CD4-positive, alpha-beta memory T cell (primary cell): ENCODE data around the gene PLIN4. TPM values are rescaled to one million over a fixed set of nuclear protein-coding genes. Genes with fewer than 3 reads are reported as not detected.
A peak's percentile ranks its signal among the peaks of the same experiment; 100 is the strongest.
"Not testable (repeated sequence)": the region's sequence is repeated elsewhere in the genome, so short reads cannot be mapped to it uniquely, and the experiment has no call there.

ENCODE experiments used
- CTCF ChIA-PET: fragments of 350-600 bp; sonication (Branson Sonifier 250); formaldehyde crosslinking; loops from one replicate; lab custom pipeline; 2021; ENCODE audit warnings: inconsistent platforms; ENCODE audit not compliant: partially characterized antibody; lab: Charles Lee
- POLR2A ChIA-PET: fragments of 350-600 bp; sonication (Branson Sonifier 250); formaldehyde crosslinking; loops from one replicate; lab custom pipeline; 2021; ENCODE audit not compliant: partially characterized antibody; lab: Charles Lee
- DNase-seq, 5 donors: peaks; one replicate each; pipeline versions ENCODE4 v3.0.0 to v3.0.0-alpha.2; 2020 to 2022; ENCODE audit warnings: mixed read lengths in 1 of 5
- H3K27ac ChIP-seq: one replicate; pipeline ENCODE4 v1.7.0; 2013; ENCODE audit warnings: low read depth, low read length
- H3K27me3 ChIP-seq: 2 replicates; pipeline ENCODE4 v1.7.0; 2013; ENCODE audit warnings: mild to moderate bottlenecking, low read length, moderate library complexity; ENCODE audit not compliant: insufficient read depth
- H3K36me3 ChIP-seq: 2 replicates; pipeline ENCODE4 v1.7.0; 2013; ENCODE audit warnings: mild to moderate bottlenecking, low read length, moderate library complexity; ENCODE audit not compliant: insufficient read depth
- H3K4me1 ChIP-seq: 2 replicates; pipeline ENCODE4 v1.7.0; 2013; ENCODE audit warnings: mild to moderate bottlenecking, low read length, moderate library complexity; ENCODE audit not compliant: insufficient read depth
- H3K4me3 ChIP-seq, 2 donors: one replicate each; pipeline ENCODE4 v1.7.0; 2013; ENCODE audit warnings: low read length in 2 of 2, mild to moderate bottlenecking in 1 of 2
- H3K9me3 ChIP-seq, 2 donors: one replicate each; pipeline ENCODE4 v1.7.0; 2013; ENCODE audit warnings: low read length in 2 of 2, control low read depth in 1 of 2; ENCODE audit not compliant: control insufficient read depth in 1 of 2
- H3K27ac Mint-ChIP-seq, 7 donors: one replicate each; pipeline ENCODE4 v1.8.0; 2020 to 2021; ENCODE audit warnings: mixed read lengths in 7 of 7, mild to moderate bottlenecking in 6 of 7, inconsistent platforms in 3 of 7, moderate library complexity in 3 of 7
- H3K27me3 Mint-ChIP-seq, 2 donors: one replicate each; pipeline ENCODE4 v1.8.0; 2020 to 2021; ENCODE audit warnings: mixed read lengths in 2 of 2
- H3K36me3 Mint-ChIP-seq, 2 donors: one replicate each; pipeline ENCODE4 v1.8.0; 2020 to 2021; ENCODE audit warnings: mixed read lengths in 2 of 2, inconsistent platforms in 1 of 2, mild to moderate bottlenecking in 1 of 2
- H3K4me1 Mint-ChIP-seq, 4 donors: one replicate each; pipeline ENCODE4 v1.8.0; 2020 to 2021; ENCODE audit warnings: mixed read lengths in 4 of 4, mild to moderate bottlenecking in 1 of 4
- H3K4me3 Mint-ChIP-seq, 8 donors: one replicate each; pipeline ENCODE4 v1.8.0; 2020 to 2021; ENCODE audit warnings: mixed read lengths in 8 of 8, mild to moderate bottlenecking in 7 of 8, moderate library complexity in 6 of 8, inconsistent platforms in 3 of 8
- H3K9me3 Mint-ChIP-seq, 8 donors: one replicate each; pipeline ENCODE4 v1.8.0; 2020 to 2021; ENCODE audit warnings: mixed read lengths in 8 of 8, mild to moderate bottlenecking in 5 of 8, inconsistent platforms in 3 of 8, moderate library complexity in 1 of 8
- intact Hi-C: fragments of 100-400 bp; cut with micrococcal nuclease; formaldehyde crosslinking; loops from one replicate; pipeline ENCODE4 v1.15.1; 2023
- polyA plus RNA-seq, 2 donors: library from polyadenylated mRNA; unstranded; fragments of 300-500 nt; fragmentation: Illumina TruSeq; gene quantifications; one replicate each; pipeline ENCODE4 v1.2.3, GENCODE V29; 2021
- total RNA-seq, 2 experiments: library from RNA; stranded (reverse); gene quantifications; one replicate each; pipeline ENCODE4 v1.2.3, GENCODE V29; 2021

The PLIN4 gene
- total and polyA plus RNA-seq, 4 experiments from 2014 or later: 0.14 to 0.22 (median 0.17) TPM; not detected in 1

DNA sequence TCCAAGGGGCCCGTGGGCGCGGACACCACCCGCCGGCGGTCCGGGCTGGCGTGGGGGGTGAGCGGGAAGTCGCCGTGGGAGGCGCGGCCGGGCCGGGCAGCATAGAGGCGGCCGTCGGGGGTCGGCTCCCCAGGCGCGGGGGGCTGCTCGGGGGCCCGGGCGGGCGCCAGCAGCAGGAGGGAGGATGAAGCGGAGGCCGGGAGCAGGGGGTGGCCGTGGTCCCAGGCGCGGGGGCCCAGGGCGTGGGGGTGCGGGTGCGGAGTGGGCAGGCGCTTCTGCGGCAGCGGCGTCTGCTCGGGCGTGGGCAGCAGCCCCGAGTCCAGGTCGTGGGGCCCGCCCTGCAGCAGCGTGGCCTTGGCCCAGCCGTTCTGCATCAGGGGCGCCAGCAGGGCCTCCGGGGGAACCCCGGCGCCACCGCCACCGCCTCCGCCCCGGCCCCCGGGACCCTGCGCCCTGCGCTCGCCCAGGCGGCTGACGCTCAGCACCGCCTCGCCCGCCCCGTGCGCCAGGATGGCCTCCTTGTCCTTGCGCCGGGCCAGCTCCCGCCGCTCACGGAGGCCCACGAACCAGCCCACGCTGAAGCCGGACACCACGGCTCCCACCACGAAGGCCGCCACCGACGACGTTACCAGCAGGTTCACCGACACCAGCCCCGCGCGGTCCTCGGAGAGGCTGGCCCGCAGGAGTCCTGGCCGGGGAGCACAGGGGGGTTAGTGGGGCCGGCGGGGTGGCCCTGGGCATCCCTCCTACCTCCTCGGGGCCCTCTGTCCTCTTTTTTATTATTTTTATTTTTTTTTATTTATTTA lies 25.8 kb upstream of the PLIN4 start:
- Histone ChIP-seq H3K27me3 (no peaks in the 10 kb centered on the region), H3K4me3 (no peak overlapping the region), H3K4me1 (no peaks in the 10 kb centered on the region), H3K27ac (no peak overlapping the region), H3K9me3 (no peaks in the 10 kb centered on the region), H3K36me3 (no peaks in the 10 kb centered on the region)
- intact Hi-C loops: no loop called here
- DNase-seq: no peak
- Mint-ChIP-seq H3K4me1 (peaks cover 2 to 8% (median 4%) of the 10 kb centered on the region in 4 donors), H3K27ac (no peak overlapping the region), H3K36me3 (no peaks in the 10 kb centered on the region), H3K4me3 (no peak overlapping the region), H3K9me3 (peaks cover 0 to 13% (median 4%) of the 10 kb centered on the region in 8 donors), H3K27me3 (peaks cover 1 to 4% of the 10 kb centered on the region in 2 donors)
- CTCF ChIA-PET: no interaction called here
- POLR2A ChIA-PET: no interaction called here

DNA sequence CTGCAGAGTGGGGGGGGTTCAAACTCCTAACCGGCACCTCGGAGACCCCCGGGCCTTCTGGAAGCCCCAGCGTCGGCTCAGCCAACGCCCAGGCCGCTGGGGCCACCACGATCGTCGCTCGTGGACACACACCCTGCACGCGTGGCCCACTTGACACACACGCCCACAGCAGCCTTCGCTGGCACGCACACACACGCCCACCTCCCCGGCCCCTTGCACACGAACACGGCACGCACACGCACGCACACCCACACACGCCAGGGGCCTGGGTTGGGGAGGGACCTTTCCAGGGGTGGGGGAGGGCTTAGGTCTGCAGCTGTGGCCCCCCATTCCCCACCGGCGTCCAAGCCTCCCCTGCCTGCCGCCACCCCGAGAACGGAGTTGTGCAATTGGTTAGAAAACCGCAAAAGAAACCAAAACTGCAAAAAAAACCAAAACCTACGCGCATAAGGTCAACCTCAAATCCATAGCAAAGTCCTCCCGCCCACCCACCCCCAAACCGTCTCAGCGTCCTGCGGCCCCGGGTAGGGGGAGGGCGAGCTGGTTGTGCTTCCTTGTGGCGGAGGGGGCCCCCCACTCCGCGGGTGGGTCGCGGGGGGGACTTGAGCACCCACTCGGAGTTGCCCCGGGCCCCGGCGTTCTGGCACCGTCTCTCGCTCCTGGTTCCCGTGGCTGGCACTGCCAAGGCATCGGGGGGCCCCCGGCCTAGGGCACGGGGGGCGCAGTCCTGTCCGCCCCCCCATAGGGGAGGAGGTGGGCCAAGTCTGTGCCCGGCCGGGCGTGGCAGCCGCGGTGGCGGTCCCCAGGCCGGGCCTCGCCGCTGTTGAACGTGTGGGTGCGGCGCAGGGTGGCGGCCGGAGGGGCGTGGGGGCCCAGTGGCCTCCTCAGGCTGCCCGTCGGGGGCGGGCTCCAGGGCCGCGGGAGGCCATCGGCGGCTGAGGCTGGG lies 24.9 kb upstream of the PLIN4 start:
- H3K9me3 Mint-ChIP-seq: peaks cover 0 to 13% (median 4%) of the 10 kb centered on the region in 8 donors
- no peak overlapping the region for H3K4me3 Mint-ChIP-seq
- H3K4me1 Mint-ChIP-seq: peaks cover 2 to 8% (median 4%) of the 10 kb centered on the region in 4 donors
- Histone ChIP-seq H3K4me1 (no peaks in the 10 kb centered on the region), H3K4me3 (no peak overlapping the region), H3K27me3 (no peaks in the 10 kb centered on the region), H3K27ac (no peak overlapping the region), H3K9me3 (no peaks in the 10 kb centered on the region), H3K36me3 (no peaks in the 10 kb centered on the region)
- H3K27me3 Mint-ChIP-seq: peaks cover 0 to 4% of the 10 kb centered on the region in 2 donors
- H3K36me3 Mint-ChIP-seq: no peaks in the 10 kb centered on the region
- intact Hi-C loops: no loop called here
- H3K27ac Mint-ChIP-seq: no peak overlapping the region
- DNase-seq: no peak
- POLR2A ChIA-PET: no interaction called here
- CTCF ChIA-PET: no interaction called here

DNA sequence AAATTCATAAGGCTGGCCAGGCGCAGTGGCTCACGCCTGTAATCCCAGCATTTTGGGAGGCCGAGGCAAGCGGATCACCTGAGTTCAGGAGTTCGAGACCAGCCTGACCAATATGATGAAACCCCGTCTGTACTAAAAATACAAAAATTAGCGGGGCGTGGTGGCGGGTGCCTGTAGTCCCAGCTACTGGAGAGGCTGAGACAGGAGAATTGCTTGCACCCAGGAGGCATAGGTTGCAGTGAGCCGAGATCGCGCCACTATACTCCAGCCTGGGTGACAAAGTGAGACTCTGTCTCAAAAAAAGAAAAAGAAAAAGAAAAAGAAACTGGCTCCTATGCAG lies 23.5 kb upstream of the PLIN4 start:
- H3K36me3 ChIP-seq, H3K4me1 ChIP-seq, H3K4me3 Mint-ChIP-seq, H3K27me3 Mint-ChIP-seq, H3K27me3 ChIP-seq, POLR2A ChIA-PET, DNase-seq, H3K9me3 ChIP-seq, H3K27ac Mint-ChIP-seq, H3K27ac ChIP-seq, H3K4me1 Mint-ChIP-seq, H3K4me3 ChIP-seq, H3K36me3 Mint-ChIP-seq, intact Hi-C loops: not testable (repeated sequence)
- CTCF ChIA-PET: interaction anchor here (1.7 kb wide), 1 partner anchor 15 kb away, joined by 3 read pairs; no protein-coding TSS in a partner anchor
- H3K9me3 Mint-ChIP-seq: peaks cover 0 to 13% (median 5%) of the 10 kb centered on the region in 8 donors

DNA sequence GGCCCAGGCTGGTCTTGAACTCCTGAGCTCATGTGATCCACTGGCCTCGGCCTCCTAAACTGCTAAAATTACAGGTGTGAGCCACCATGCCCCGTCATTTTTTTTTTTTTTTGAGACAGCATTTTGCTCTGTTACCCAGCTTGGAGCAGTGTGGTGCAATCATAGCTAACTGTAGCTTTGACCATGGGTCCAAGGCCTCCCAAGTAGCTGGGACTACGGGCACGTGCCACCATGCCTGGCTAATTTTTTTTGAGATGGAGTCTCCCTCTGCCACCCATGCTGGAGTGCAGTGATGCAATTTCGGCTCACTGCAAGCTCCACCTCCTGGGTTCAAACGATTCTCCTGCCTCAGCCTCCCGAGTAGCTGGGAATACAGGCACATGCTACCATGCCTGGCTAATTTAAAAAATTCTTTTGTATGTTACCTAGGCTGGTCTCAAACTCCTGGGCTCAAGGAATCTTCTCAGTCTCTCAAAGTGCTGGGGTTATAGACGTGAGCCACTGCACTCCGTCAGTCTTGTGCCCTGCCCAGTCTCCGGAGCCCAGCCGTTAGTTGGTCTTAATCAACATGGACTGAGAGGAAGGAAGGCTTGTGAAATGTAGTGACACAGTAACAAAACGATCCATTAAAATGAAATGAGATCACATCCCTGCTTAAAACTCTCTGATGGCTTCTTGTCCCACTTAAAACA lies 23.0 kb upstream of the PLIN4 start:
- ChIA-PET POLR2A (no interaction called here), CTCF (interaction anchor here (1.7 kb wide), 1 partner anchor 15 kb away, joined by 3 read pairs; no protein-coding TSS in a partner anchor)
- Histone ChIP-seq H3K36me3 (no peaks in the 10 kb centered on the region), H3K4me1 (no peaks in the 10 kb centered on the region), H3K4me3 (no peak overlapping the region), H3K27ac (no peak overlapping the region), H3K9me3 (no peaks in the 10 kb centered on the region), H3K27me3 (no peaks in the 10 kb centered on the region)
- DNase-seq: no peak
- Mint-ChIP-seq H3K36me3 (no peaks in the 10 kb centered on the region), H3K4me1 (peaks cover 2 to 8% (median 4%) of the 10 kb centered on the region in 4 donors), H3K27me3 (peaks cover 0 to 7% of the 10 kb centered on the region in 2 donors), H3K9me3 (peaks cover 0 to 13% (median 5%) of the 10 kb centered on the region in 8 donors), H3K4me3 (no peak overlapping the region), H3K27ac (no peak overlapping the region)
- intact Hi-C loops: no loop called here

DNA sequence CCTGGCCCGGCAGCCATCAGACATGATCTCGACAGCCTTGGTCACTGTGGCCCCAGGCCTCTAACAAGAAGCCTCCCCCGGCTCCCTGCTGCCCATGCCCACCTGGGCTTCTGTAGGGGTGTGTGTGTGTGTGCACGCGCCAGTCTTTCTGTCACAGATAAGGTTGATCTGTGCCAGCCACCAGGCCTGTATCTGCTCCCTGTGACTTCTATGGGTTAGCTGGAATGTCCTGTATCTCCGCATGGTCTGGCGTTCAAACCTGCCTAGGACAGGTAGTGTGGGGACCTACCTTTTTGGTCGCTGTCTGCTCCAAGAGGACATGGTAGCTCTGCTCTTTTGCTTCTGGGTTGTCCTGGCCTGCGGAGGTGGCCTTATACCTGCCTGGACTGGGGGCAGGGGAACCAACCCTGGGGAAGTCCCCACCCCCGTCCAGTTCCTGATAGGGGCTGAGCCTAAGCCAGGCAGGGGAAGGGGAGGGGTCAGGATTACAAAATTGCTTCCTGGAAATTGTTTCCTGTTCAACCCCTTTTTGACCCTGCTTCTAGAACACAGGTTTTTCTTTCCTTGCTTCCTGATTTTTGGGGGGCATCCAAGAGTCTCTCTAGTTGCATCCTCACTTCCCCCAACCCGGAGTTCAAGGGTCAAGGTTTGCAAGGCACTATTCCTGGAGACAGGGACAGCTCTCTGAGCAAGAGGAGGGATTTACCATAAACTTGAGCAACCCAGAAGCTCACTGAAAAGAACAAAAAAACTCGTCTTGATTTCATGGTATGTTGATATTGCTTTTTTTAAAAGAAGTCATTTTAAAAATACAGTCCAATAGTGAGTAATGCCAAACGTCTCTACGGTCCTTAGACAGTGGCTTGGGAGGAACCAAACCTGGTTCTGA lies 21.7 kb upstream of the PLIN4 start, which contains the start of gene LRG1:
LRG1 (minus strand) TSS at position 344 of the 889 bp plus-strand sequence; CDS start at position 321, 23 bp downstream.
- Mint-ChIP-seq H3K4me1 (peaks cover 4 to 13% (median 5%) of the 10 kb centered on the region in 4 donors), H3K9me3 (peaks cover 0 to 13% (median 5%) of the 10 kb centered on the region in 8 donors), H3K36me3 (no peaks in the 10 kb centered on the region), H3K4me3 (peak within 1 kb of the TSS in 5 of 8 donors; percentile 10 to 56 (median 31)), H3K27ac (peak within 1 kb of the TSS in 2 of 7 donors; percentile 35 to 47), H3K27me3 (peaks cover 4 to 10% of the 10 kb centered on the region in 2 donors)
- no peaks in the 10 kb centered on the region for H3K4me1 ChIP-seq
- DNase-seq: no peak
- H3K4me3 ChIP-seq: no peak within 1 kb of the TSS
- H3K27ac ChIP-seq: no peak within 1 kb of the TSS
- no peaks in the 10 kb centered on the region for H3K9me3 ChIP-seq
- CTCF ChIA-PET: interaction anchor here (0.9 to 1.7 kb wide), 2 partner anchors 9 to 13 kb away, joined by 3 read pairs; no protein-coding TSS in a partner anchor
- no peaks in the 10 kb centered on the region for H3K36me3 ChIP-seq
- POLR2A ChIA-PET: no interaction called here
- H3K27me3 ChIP-seq: no peaks in the 10 kb centered on the region
- intact Hi-C loops: no loop called here

DNA sequence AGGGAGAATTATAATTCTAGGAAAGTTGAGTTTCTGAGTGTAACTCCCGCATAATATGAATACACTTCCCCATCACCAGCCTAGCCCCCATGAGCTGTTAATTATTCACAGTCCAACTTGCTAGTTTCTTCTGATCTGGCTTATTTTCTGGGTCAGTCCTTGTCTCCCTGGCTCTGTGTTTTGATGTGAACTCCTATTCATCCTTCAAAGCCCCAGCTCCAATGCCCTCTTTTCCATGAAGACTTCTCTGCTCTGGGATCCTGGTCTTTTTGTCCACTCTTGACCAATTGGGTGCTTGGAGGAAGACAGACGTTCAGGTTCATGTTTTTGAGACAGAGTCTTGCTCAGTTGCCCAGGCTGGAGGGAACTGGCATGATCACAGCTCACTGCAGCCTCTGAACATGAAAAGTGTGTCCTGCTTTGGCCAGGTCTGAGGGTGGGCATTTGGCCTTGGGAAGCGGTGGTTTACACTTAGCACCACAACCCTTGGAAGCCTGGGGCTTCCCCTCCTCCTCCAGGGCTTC lies 20.9 kb upstream of the PLIN4 start:
- ChIA-PET CTCF (no interaction called here), POLR2A (no interaction called here)
- peaks cover 0 to 13% (median 5%) of the 10 kb centered on the region in 8 donors for H3K9me3 Mint-ChIP-seq
- peaks cover 4 to 10% of the 10 kb centered on the region in 2 donors for H3K27me3 Mint-ChIP-seq
- H3K4me1 Mint-ChIP-seq: peaks cover 4 to 13% (median 5%) of the 10 kb centered on the region in 4 donors
- Histone ChIP-seq H3K27ac (no peak overlapping the region), H3K27me3 (no peaks in the 10 kb centered on the region), H3K4me3 (no peak overlapping the region), H3K9me3 (no peaks in the 10 kb centered on the region), H3K4me1 (no peaks in the 10 kb centered on the region), H3K36me3 (no peaks in the 10 kb centered on the region)
- DNase-seq: no peak
- H3K27ac Mint-ChIP-seq: no peak overlapping the region
- H3K36me3 Mint-ChIP-seq: no peaks in the 10 kb centered on the region
- H3K4me3 Mint-ChIP-seq: no peak overlapping the region
- intact Hi-C loops: no loop called here
